Endometrial microvascular endothelial cells (primary cell): ENCODE measurements around the gene PCDHB16. TPM values are rescaled to one million over a fixed set of nuclear protein-coding genes. Genes with fewer than 3 reads are reported as not detected.
"Not testable (repeated sequence)": the region's sequence is repeated elsewhere in the genome, so short reads cannot be mapped to it uniquely, and the experiment has no call there.

ENCODE experiments used
- in situ Hi-C: cut with HindIII; loops from 2 replicates; pipeline ENCODE4 v1.10.0; 2017; ENCODE audit warnings: low sequenced_read_pairs, low pct_unique_long_range_greater_than_20kb; ENCODE audit errors: inconsistent ontology term
- total RNA-seq: library from RNA; depleted of rRNA; stranded (reverse); fragments of >200 nt; gene quantifications from one replicate; pipeline ENCODE4 v1.2.3, GENCODE V29; 2015; ENCODE audit errors: inconsistent ontology term

PCDHB16 gene
- total RNA-seq, 1 donor from 2014 or later: 0.28 TPM

DNA sequence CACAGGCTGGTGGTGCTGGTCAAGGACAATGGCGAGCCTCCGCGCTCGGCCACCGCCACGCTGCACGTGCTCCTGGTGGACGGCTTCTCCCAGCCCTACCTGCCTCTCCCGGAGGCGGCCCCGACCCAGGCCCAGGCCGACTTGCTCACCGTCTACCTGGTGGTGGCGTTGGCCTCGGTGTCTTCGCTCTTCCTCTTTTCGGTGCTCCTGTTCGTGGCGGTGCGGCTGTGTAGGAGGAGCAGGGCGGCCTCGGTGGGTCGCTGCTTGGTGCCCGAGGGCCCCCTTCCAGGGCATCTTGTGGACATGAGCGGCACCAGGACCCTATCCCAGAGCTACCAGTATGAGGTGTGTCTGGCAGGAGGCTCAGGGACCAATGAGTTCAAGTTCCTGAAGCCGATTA lies 33.8 kb downstream of the PCDHB16 start:
- in situ Hi-C loops: not testable (repeated sequence)

DNA sequence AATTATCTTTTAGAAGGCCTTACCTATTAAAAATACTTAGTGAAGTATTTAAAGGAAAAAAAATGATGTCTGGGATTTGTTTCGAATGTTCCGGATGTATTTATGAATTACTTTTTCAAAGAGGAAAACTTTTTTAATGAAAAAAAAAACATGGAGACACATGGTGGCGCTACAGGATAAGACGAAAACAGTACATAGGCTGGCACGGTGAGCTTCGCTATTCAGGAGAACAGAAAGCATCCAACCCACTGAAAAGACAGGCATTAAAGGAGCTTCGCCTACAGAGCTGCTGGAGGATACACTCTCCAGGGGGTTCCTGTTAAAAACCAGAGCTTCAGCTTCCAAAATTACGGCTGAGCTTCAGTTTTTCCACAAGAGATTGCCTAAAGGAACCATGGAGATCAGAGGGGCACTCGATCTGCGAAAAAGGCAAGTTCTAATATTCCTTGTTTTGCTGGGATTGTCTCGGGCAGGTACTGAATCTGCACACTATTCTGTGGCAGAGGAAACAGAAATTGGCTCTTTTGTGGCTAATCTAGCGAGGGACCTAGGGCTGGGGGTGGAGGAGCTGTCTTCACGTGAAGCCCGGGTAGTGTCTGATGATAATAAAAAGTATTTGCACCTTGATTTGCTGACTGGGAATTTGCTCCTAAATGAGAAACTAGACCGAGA lies 41.1 kb downstream of the PCDHB16 start, which contains the start of gene PCDHB14:
TSS of gene PCDHB14 (plus strand) at position 232 of the 672 bp plus-strand sequence. CDS start at position 395, 163 bp downstream.
- in situ Hi-C loops: no loop called here

DNA sequence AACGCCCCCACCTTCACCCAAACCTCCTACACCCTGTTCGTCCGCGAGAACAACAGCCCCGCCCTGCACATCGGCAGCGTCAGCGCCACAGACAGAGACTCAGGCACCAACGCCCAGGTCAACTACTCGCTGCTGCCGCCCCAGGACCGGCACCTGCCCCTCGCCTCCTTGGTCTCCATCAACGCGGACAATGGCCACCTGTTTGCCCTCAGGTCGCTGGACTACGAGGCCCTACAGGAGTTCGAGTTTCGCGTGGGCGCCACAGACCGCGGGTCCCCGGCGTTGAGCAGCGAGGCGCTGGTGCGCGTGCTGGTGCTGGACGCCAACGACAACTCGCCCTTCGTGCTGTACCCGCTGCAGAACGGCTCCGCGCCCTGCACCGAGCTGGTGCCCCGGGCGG lies 42.7 kb downstream of the PCDHB16 start:
- in situ Hi-C loops: not testable (repeated sequence)

DNA sequence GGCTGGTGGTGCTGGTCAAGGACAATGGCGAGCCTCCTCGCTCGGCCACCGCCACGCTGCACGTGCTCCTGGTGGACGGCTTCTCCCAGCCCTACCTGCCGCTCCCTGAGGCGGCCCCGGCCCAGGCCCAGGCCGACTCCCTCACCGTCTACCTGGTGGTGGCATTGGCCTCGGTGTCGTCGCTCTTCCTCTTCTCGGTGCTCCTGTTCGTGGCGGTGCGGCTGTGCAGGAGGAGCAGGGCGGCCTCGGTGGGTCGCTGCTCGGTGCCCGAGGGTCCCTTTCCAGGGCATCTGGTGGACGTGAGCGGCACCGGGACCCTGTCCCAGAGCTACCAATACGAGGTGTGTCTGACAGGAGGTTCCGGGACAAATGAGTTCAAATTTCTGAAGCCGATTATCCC lies 43.2 kb downstream of the PCDHB16 start:
- in situ Hi-C loops: not testable (repeated sequence)

DNA sequence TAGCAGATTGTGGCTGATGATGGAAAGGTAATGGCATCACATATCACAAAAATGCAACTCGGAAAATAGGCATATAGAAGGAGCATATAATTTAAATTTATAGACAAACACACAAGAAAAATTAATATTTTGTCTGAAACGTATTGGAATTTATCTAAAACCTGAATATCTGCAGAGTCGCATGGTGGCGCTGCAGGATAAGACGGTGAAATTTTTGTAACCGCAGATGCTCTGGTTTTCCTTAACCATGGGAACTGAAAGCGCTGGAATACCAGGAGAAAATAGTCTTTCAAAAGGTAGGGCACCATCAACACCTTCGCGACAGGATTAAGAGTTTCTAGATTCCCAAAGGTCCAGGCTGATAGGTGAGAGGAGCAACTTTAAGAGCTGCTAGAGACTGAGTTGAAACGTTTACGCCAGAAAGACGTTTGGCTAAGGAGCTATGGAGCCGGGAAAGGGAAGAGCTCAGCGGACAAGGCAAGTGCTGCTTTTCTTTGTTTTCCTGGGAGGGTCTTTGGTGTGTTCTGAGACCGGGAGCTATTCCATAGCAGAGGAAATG lies 52.0 kb downstream of the PCDHB16 start:
- in situ Hi-C loops: no loop called here

Other genes starting within 250 kb of the PCDHB16 start
- not detected for gene PCDHAC2, start 215.9 kb upstream of the PCDHB16 start, total RNA-seq
- gene PCDHB1, start 131.0 kb upstream of the PCDHB16 start, total RNA-seq: not detected
- gene PCDHB2, start 87.8 kb upstream of the PCDHB16 start, total RNA-seq: 0.28 TPM
- gene PCDHB3, start 81.9 kb upstream of the PCDHB16 start, total RNA-seq: 0.19 TPM
- gene PCDHB4, start 60.6 kb upstream of the PCDHB16 start, total RNA-seq: 0.09 TPM
- 1.4 TPM for gene PCDHB5, start 47.2 kb upstream of the PCDHB16 start, total RNA-seq
- gene PCDHB6, start 32.3 kb upstream of the PCDHB16 start, total RNA-seq: 0.28 TPM
- 1.2 TPM for gene PCDHB7, start 9.7 kb upstream of the PCDHB16 start, total RNA-seq
- not detected for gene PCDHB8, start 4.6 kb upstream of the PCDHB16 start, total RNA-seq
- not detected for gene PCDHB9, start 4.8 kb downstream of the PCDHB16 start, total RNA-seq
- 0.19 TPM for gene PCDHB10, start 10.0 kb downstream of the PCDHB16 start, total RNA-seq
- 0.19 TPM for gene PCDHB11, start 17.2 kb downstream of the PCDHB16 start, total RNA-seq
- gene PCDHB12, start 26.3 kb downstream of the PCDHB16 start, total RNA-seq: not detected
- gene PCDHB13, start 31.5 kb downstream of the PCDHB16 start, total RNA-seq: 0.65 TPM
- 0.37 TPM for gene PCDHB14, start 41.0 kb downstream of the PCDHB16 start, total RNA-seq
- not detected for gene PCDHB15, start 63.0 kb downstream of the PCDHB16 start, total RNA-seq
- gene SLC25A2, start 121.7 kb downstream of the PCDHB16 start, total RNA-seq: 0.09 TPM
- gene TAF7, start 138.4 kb downstream of the PCDHB16 start, total RNA-seq: 45.0 TPM
- gene PCDHGA1, start 148.1 kb downstream of the PCDHB16 start, total RNA-seq: 0.09 TPM
- 0.84 TPM for gene PCDHGA2, start 156.4 kb downstream of the PCDHB16 start, total RNA-seq
- 1.3 TPM for gene PCDHGA3, start 161.4 kb downstream of the PCDHB16 start, total RNA-seq
- 0.74 TPM for gene PCDHGB1, start 167.7 kb downstream of the PCDHB16 start, total RNA-seq
- 3.2 TPM for gene PCDHGA4, start 172.6 kb downstream of the PCDHB16 start, total RNA-seq
- 2.0 TPM for gene PCDHGB2, start 177.6 kb downstream of the PCDHB16 start, total RNA-seq
- gene PCDHGA5, start 181.8 kb downstream of the PCDHB16 start, total RNA-seq: 0.46 TPM
- gene PCDHGB3, start 187.9 kb downstream of the PCDHB16 start, total RNA-seq: 0.65 TPM
- 1.2 TPM for gene PCDHGA6, start 191.5 kb downstream of the PCDHB16 start, total RNA-seq
- gene PCDHGA7, start 200.4 kb downstream of the PCDHB16 start, total RNA-seq: 1.0 TPM
- 2.4 TPM for gene PCDHGB4, start 205.3 kb downstream of the PCDHB16 start, total RNA-seq
- gene PCDHGA8, start 210.2 kb downstream of the PCDHB16 start, total RNA-seq: under 0.01 TPM
- 3.7 TPM for gene PCDHGB5, start 215.6 kb downstream of the PCDHB16 start, total RNA-seq
- 0.19 TPM for gene PCDHGA9, start 220.4 kb downstream of the PCDHB16 start, total RNA-seq
- 1.0 TPM for gene PCDHGB6, start 225.6 kb downstream of the PCDHB16 start, total RNA-seq
- gene PCDHGA10, start 230.6 kb downstream of the PCDHB16 start, total RNA-seq: 1.1 TPM
- 1.2 TPM for gene PCDHGB7, start 235.3 kb downstream of the PCDHB16 start, total RNA-seq
- 4.5 TPM for gene PCDHGA11, start 238.7 kb downstream of the PCDHB16 start, total RNA-seq
- 0.74 TPM for gene PCDHGA12, start 248.1 kb downstream of the PCDHB16 start, total RNA-seq